ENCODE measurements around the gene PLXNA2. TPM values are rescaled to one million over a fixed set of nuclear protein-coding genes. Genes with fewer than 3 reads are reported as not detected.

The PLXNA2 gene
- total and polyA plus RNA-seq, 2 experiments from 2014 or later = 3.7 to 5.4 TPM

DNA sequence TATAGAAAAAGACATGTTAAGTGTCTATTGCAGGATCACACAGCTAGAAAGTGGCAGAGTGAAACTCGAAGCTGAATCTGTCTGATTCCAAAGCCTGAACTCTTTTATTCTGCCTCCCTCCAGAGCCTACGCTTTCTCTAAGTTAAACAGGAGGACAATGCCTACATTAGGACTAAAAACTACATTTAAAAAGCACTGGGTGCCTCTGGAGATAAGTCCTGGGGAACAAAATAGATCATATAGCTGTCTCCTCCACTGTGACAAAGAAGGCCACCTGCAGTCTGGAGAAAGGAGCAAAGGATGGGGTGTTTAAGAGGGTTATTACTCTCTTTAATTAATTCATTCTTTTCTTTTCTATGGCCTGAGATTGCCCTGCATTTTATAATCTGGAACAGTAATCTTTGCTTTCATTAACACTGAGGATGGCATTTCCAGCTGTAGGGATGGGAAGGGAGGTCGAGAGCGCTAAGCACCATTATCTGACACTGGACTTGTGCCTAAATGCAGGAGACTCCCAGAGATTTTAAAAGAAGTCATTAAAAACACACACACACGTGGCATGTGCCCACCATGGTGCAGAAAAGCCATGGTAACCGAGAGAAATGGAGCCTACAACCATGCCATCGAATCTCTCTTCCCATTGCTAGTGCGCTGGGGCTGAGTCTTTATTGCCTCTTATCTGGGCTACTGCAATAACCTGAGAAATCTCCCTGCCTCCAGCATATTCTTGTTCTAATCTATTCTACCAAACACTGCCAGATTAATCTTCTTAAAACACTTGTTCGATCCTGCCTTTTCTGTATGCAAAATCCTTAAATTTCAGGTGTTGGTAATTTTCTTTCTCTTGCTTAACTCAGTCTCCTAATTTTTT is 92.2 kb downstream of the PLXNA2 start:
- no peaks in the 10 kb centered on the region for H3K27me3 ChIP-seq (replicated peaks; ENCODE audit: insufficient read depth)
- H2AFZ ChIP-seq = no peak overlapping the region
- TF ChIP-seq EZH2 (IDR thresholded peaks at IDR 0.05; ENCODE audit: insufficient read depth, poor library complexity, severe bottlenecking) = no peak
- WGBS, 2 experiments (ENCODE audit: low coverage in 1 of 2, low lambda C conversion rate in 2 of 2, missing lambda C conversion rate in 2 of 2) = 76 to 84% methylated on average over 9 of the region's 9 CpGs
- no peaks in the 10 kb centered on the region; the same call in 1 of the 2 replicates for H3K79me2 ChIP-seq (ENCODE audit: insufficient read depth)
- no peak for DNase-seq
- no peaks in the 10 kb centered on the region for H3F3A ChIP-seq (ENCODE audit: insufficient read depth)
- H4K20me1 ChIP-seq (ENCODE audit: insufficient read depth) = no peaks in the 10 kb centered on the region
- no peak overlapping the region for H3K9ac ChIP-seq
- no peak overlapping the region for H3K27ac ChIP-seq
- no peaks in the 10 kb centered on the region for H3K9me3 ChIP-seq (ENCODE audit: low read depth)
- no peak overlapping the region for H3K4me3 ChIP-seq
- no peak overlapping the region for H3K4me2 ChIP-seq (ENCODE audit: unreplicated experiment)
- no peaks in the 10 kb centered on the region for H3K4me1 ChIP-seq (ENCODE audit: insufficient read depth)
- no peaks in the 10 kb centered on the region for H3K9me2 ChIP-seq (ENCODE audit: insufficient read depth)
- no peaks in the 10 kb centered on the region for H3K36me3 ChIP-seq (ENCODE audit: low read depth)
- in situ Hi-C loops (cut with MboI) = no loop called here

DNA sequence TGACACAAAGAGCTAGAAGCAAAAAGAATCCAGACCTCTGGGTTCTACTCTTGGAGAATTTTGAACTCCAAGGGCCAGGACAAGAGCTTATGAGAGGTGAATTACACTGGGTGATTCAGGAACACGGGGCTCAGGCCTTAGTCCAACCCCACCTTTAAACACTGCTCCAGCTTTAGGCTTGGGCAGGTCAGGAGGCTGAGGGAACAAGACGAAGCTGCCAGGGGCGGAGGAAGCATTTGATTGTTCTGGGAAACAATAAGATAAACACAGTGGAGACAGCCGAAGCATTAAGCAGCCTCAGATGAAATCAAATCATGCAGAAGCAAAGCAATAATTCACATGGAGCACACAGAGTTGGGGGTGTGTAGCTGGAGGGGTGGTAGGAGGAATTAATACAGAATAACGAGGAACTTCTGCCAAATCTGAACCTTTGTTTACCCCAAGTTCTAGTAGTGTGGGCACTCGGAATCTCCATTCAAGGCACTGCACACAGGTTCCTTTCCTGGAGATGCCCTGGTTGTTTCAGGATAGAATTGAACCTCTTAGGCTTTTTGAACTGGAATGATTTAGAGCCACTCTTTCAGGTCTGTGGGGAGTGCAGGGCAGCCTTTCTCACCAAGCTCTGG is 93.2 kb downstream of the PLXNA2 start:
- H2AFZ ChIP-seq = no peak overlapping the region
- H3K9ac ChIP-seq = no peak overlapping the region
- in situ Hi-C loops (cut with MboI) = no loop called here
- H3K4me2 ChIP-seq (ENCODE audit: unreplicated experiment) = no peak overlapping the region
- H3K4me1 ChIP-seq (ENCODE audit: insufficient read depth) = no peaks in the 10 kb centered on the region
- WGBS, 2 experiments (ENCODE audit: low coverage in 1 of 2, low lambda C conversion rate in 2 of 2, missing lambda C conversion rate in 2 of 2) = 79 to 88% methylated on average over 6 of the region's 6 CpGs
- H4K20me1 ChIP-seq (ENCODE audit: insufficient read depth) = no peaks in the 10 kb centered on the region
- no peaks in the 10 kb centered on the region for H3K36me3 ChIP-seq (ENCODE audit: low read depth)
- no peak overlapping the region for H3K27ac ChIP-seq
- no peaks in the 10 kb centered on the region for H3K79me2 ChIP-seq (ENCODE audit: insufficient read depth)
- H3K27me3 ChIP-seq (replicated peaks; ENCODE audit: insufficient read depth) = no peaks in the 10 kb centered on the region
- TF ChIP-seq EZH2 (IDR thresholded peaks at IDR 0.05; ENCODE audit: insufficient read depth, poor library complexity, severe bottlenecking) = no peak
- TF ChIP-seq EZH2phosphoT487 (IDR thresholded peaks at IDR 0.05; ENCODE audit: insufficient read depth, low read depth) = no peak
- DNase-seq = no peak
- no peak overlapping the region for H3K4me3 ChIP-seq
- no peaks in the 10 kb centered on the region for H3F3A ChIP-seq (ENCODE audit: insufficient read depth)
- H3K9me3 ChIP-seq (ENCODE audit: low read depth) = no peaks in the 10 kb centered on the region
- no peaks in the 10 kb centered on the region for H3K9me2 ChIP-seq (ENCODE audit: insufficient read depth)

DNA sequence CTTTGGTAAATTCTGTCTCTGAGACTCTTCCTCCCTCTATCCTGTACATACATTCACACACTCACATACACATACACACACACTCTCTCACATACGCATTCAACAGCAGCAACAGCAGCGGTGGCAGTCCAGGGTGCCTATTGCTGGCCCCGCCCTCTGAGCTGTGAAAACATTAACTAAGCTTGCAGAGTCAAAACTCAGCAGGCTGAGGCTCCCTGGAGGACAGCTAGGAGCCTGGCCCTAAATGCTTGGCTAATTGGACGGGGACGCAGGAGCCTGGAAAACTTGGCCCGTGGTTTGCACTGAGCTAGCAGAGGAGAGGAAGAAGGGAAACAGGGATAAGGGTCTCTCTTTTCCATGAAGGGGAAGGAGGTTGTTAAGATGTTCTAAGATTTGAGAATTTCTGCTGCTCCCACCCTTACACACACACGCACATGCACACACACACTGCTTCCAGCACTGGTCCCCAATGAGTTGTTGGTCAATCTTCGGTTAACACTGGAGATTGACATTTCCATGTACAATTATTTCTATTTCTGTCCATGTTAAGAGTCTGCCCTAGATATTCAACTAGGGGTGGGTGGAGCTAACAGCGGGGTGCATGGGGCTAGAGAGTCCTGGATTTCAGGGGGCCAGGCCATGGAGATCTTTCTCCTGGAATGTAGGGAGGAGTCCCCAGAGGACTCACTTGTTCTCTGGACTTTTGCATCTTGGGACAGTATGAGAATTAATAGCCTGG is 94.2 kb downstream of the PLXNA2 start:
- Histone ChIP-seq H3K79me2 (ENCODE audit: insufficient read depth) (no peaks in the 10 kb centered on the region), H3K9me2 (ENCODE audit: insufficient read depth) (no peaks in the 10 kb centered on the region), H3K4me2 (ENCODE audit: unreplicated experiment) (no peak overlapping the region), H3K36me3 (ENCODE audit: low read depth) (no peaks in the 10 kb centered on the region), H4K20me1 (ENCODE audit: insufficient read depth) (no peaks in the 10 kb centered on the region), H3K9me3 (ENCODE audit: low read depth) (no peaks in the 10 kb centered on the region), H3K4me1 (ENCODE audit: insufficient read depth) (no peaks in the 10 kb centered on the region), H3K9ac (no peak overlapping the region), H3K27ac (no peak overlapping the region), H3F3A (ENCODE audit: insufficient read depth) (no peaks in the 10 kb centered on the region), H3K4me3 (no peak overlapping the region), H2AFZ (no peak overlapping the region), H3K27me3 (replicated peaks; ENCODE audit: insufficient read depth) (no peaks in the 10 kb centered on the region)
- no peak for DNase-seq
- in situ Hi-C loops (cut with MboI) = loop anchor here (25.0 kb wide), 1 partner anchor 87 kb away; the partner anchor contains the start of gene PLXNA2
- TF ChIP-seq EZH2phosphoT487 (IDR thresholded peaks at IDR 0.05; ENCODE audit: insufficient read depth, low read depth) (no peak), EZH2 (IDR thresholded peaks at IDR 0.05; ENCODE audit: insufficient read depth, poor library complexity, severe bottlenecking) (no peak)
- WGBS, 2 experiments (ENCODE audit: low coverage in 1 of 2, low lambda C conversion rate in 2 of 2, missing lambda C conversion rate in 2 of 2) = 87% methylated on average over 9 of the region's 9 CpGs

DNA sequence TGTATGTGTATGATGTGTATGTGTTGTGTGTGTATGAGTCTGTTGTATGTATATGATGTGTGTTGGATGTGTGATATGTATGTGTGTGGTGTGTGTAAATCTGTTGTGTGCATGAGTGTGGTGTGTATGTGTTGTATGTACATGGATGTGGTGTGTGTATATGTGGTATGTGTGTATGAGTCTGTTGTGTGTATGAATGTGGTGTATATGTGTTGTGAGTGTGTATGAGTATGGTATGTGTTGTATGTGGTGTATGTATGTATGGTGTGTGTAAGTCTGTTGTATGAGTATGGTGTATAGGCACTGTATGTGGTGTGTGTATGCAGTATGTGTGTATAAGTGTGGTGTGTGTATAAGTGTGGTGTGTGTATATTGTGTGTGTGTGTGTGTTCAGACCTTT is 95.0 kb downstream of the PLXNA2 start:
- Histone ChIP-seq H4K20me1 (ENCODE audit: insufficient read depth) (no peaks in the 10 kb centered on the region), H3F3A (ENCODE audit: insufficient read depth) (no peaks in the 10 kb centered on the region), H3K27me3 (replicated peaks; ENCODE audit: insufficient read depth) (no peaks in the 10 kb centered on the region), H3K4me3 (no peak overlapping the region), H2AFZ (no peak overlapping the region), H3K9ac (no peak overlapping the region), H3K79me2 (ENCODE audit: insufficient read depth) (no peaks in the 10 kb centered on the region), H3K9me2 (ENCODE audit: insufficient read depth) (no peaks in the 10 kb centered on the region), H3K4me2 (ENCODE audit: unreplicated experiment) (no peak overlapping the region), H3K4me1 (ENCODE audit: insufficient read depth) (no peaks in the 10 kb centered on the region), H3K27ac (no peak overlapping the region), H3K9me3 (ENCODE audit: low read depth) (no peaks in the 10 kb centered on the region), H3K36me3 (ENCODE audit: low read depth) (no peaks in the 10 kb centered on the region)
- TF ChIP-seq EZH2phosphoT487 (IDR thresholded peaks at IDR 0.05; ENCODE audit: insufficient read depth, low read depth) (no peak), EZH2 (IDR thresholded peaks at IDR 0.05; ENCODE audit: insufficient read depth, poor library complexity, severe bottlenecking) (no peak)
- DNase-seq = no peak
- in situ Hi-C loops (cut with MboI) = loop anchor here (25.0 kb wide), 1 partner anchor 88 kb away; the partner anchor contains the start of gene PLXNA2
